ENCODE data around the gene CAPN15. TPM values are rescaled to one million over a fixed set of nuclear protein-coding genes. Genes with fewer than 3 reads are reported as not detected.

The CAPN15 gene
- total RNA-seq, 2 experiments from 2014 or later = 54.4 to 56.9 TPM

Small RNA genes lying within 50 kb of the gene (microRNA-seq; reads per million reads assigned to microRNA genes)
- gene MIR3176 (ENCODE audit: borderline microRNAs expressed, borderline replicate concordance) (89.4 reads per million, percentile 57 among the genes with 10 or more reads in this experiment), gene MIR5587 (ENCODE audit: borderline microRNAs expressed, borderline replicate concordance) (not detected)

Other genes starting within 250 kb of the CAPN15 start
- gene ARHGDIG, start 247.1 kb upstream of the CAPN15 start, total RNA-seq = not detected
- not detected for gene PDIA2, start 244.5 kb upstream of the CAPN15 start, total RNA-seq
- gene AXIN1, start 175.0 kb upstream of the CAPN15 start, total RNA-seq = 10 to 100 TPM; 17.5 to 17.9 TPM
- gene MRPL28, start 157.2 kb upstream of the CAPN15 start, total RNA-seq = 10 to 100 TPM; 68.3 to 74.0 TPM
- 10 to 100 TPM; 19.9 to 20.9 TPM for gene PGAP6, start 145.7 kb upstream of the CAPN15 start, total RNA-seq
- 10 to 100 TPM; 86.7 to 87.0 TPM for gene NME4, start 130.5 kb upstream of the CAPN15 start, total RNA-seq
- gene DECR2, start 125.8 kb upstream of the CAPN15 start, total RNA-seq = 1 to 10 TPM; 8.9 to 9.6 TPM
- 10 to 100 TPM; 15.8 to 18.2 TPM for gene RAB11FIP3, start 102.1 kb upstream of the CAPN15 start, total RNA-seq
- not detected for gene PRR35, start 32.7 kb downstream of the CAPN15 start, total RNA-seq
- gene NHLRC4, start 39.3 kb downstream of the CAPN15 start, total RNA-seq = under 1 TPM; 0.60 to 0.67 TPM
- gene PIGQ, start 42.3 kb downstream of the CAPN15 start, total RNA-seq = 10 to 100 TPM; 18.6 to 19.2 TPM
- 1 to 10 TPM; 6.3 to 7.3 TPM for gene RAB40C, start 62.4 kb downstream of the CAPN15 start, total RNA-seq
- gene WFIKKN1, start 103.3 kb downstream of the CAPN15 start, total RNA-seq = under 1 TPM; 0.10 to 0.25 TPM
- gene METTL26, start 108.6 kb downstream of the CAPN15 start, total RNA-seq = 100 to 1,000 TPM; 121 to 122 TPM
- gene MCRIP2, start 114.1 kb downstream of the CAPN15 start, total RNA-seq = 10 to 100 TPM; 31.5 to 35.2 TPM
- 10 to 100 TPM; 65.9 to 66.9 TPM for gene WDR90, start 121.7 kb downstream of the CAPN15 start, total RNA-seq
- 10 to 100 TPM; 81.9 to 84.0 TPM for gene RHOT2, start 140.4 kb downstream of the CAPN15 start, total RNA-seq
- gene RHBDL1, start 148.0 kb downstream of the CAPN15 start, total RNA-seq = under 1 TPM; 0.60 to 0.94 TPM
- 10 to 100 TPM; 40.3 to 44.1 TPM for gene STUB1, start 152.7 kb downstream of the CAPN15 start, total RNA-seq
- gene JMJD8, start 156.6 kb downstream of the CAPN15 start, total RNA-seq = 10 to 100 TPM; 18.2 to 20.5 TPM
- 10 to 100 TPM; 17.4 to 17.7 TPM for gene WDR24, start 162.7 kb downstream of the CAPN15 start, total RNA-seq
- gene FBXL16, start 178.1 kb downstream of the CAPN15 start, total RNA-seq = 1 to 10 TPM; 3.7 to 5.7 TPM
- 10 to 100 TPM in 1 of 2 experiments, 1 to 10 TPM in 1; 8.2 to 11.0 TPM for gene METRN, start 187.4 kb downstream of the CAPN15 start, total RNA-seq
- gene ANTKMT, start 193.4 kb downstream of the CAPN15 start, total RNA-seq = 10 to 100 TPM; 21.5 to 24.3 TPM
- gene CCDC78, start 198.7 kb downstream of the CAPN15 start, total RNA-seq = 1 to 10 TPM; 1.2 to 1.3 TPM
- 1 to 10 TPM; 6.5 to 7.7 TPM for gene HAGHL, start 199.4 kb downstream of the CAPN15 start, total RNA-seq
- 10 to 100 TPM; 32.7 to 34.3 TPM for gene CIAO3, start 213.3 kb downstream of the CAPN15 start, total RNA-seq
- gene MSLN, start 233.0 kb downstream of the CAPN15 start, total RNA-seq = not detected

Data from activated naive CD4-positive, alpha-beta T cell treated with anti-CD3 and anti-CD28 coated beads for 36 hours (primary cell).